Measurements from ENCODE around the gene GGT6.
A peak's percentile ranks its signal among the peaks of the same experiment; 100 is the strongest.

GGT6 gene

DNA sequence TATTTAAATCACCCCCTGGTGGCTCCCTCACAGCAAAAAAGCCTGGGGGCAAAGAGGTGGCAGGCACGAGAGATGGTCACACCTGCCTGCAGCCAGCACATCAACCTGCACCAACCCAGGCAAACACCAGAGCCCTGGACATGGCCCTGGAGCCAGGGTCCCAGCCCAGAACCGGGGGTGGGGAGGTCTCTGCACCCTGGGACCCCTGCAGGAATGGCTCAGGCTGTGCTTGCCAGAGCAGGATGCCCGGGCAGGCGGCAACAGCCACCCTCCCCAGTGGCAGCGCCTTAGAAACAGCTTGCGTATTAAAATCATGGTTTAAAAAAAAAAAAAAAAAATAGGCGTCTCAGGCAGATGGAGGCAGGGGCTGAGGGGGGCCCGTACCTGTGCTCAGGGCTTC, 21.4 kb downstream of the GGT6 start:
- H3K4me1 Mint-ChIP-seq, result peaks cover 5% of the 10 kb centered on the region
- no peaks in the 10 kb centered on the region for H3K27me3 Mint-ChIP-seq (ENCODE audit: low read depth)
- no peak overlapping the region for H3K27ac Mint-ChIP-seq
- peaks cover 4% of the 10 kb centered on the region for H3K36me3 Mint-ChIP-seq (ENCODE audit: low read depth)
- H3K4me3 Mint-ChIP-seq, result no peak overlapping the region
- TF ChIP-seq, protein P1, sequence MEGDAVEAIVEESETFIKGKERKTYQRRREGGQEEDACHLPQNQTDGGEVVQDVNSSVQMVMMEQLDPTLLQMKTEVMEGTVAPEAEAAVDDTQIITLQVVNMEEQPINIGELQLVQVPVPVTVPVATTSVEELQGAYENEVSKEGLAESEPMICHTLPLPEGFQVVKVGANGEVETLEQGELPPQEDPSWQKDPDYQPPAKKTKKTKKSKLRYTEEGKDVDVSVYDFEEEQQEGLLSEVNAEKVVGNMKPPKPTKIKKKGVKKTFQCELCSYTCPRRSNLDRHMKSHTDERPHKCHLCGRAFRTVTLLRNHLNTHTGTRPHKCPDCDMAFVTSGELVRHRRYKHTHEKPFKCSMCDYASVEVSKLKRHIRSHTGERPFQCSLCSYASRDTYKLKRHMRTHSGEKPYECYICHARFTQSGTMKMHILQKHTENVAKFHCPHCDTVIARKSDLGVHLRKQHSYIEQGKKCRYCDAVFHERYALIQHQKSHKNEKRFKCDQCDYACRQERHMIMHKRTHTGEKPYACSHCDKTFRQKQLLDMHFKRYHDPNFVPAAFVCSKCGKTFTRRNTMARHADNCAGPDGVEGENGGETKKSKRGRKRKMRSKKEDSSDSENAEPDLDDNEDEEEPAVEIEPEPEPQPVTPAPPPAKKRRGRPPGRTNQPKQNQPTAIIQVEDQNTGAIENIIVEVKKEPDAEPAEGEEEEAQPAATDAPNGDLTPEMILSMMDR (IDR thresholded peaks at IDR 0.05; ENCODE audit: unreplicated experiment in 3 of 3), result no peak
- H3K9me3 Mint-ChIP-seq, result no peaks in the 10 kb centered on the region

DNA sequence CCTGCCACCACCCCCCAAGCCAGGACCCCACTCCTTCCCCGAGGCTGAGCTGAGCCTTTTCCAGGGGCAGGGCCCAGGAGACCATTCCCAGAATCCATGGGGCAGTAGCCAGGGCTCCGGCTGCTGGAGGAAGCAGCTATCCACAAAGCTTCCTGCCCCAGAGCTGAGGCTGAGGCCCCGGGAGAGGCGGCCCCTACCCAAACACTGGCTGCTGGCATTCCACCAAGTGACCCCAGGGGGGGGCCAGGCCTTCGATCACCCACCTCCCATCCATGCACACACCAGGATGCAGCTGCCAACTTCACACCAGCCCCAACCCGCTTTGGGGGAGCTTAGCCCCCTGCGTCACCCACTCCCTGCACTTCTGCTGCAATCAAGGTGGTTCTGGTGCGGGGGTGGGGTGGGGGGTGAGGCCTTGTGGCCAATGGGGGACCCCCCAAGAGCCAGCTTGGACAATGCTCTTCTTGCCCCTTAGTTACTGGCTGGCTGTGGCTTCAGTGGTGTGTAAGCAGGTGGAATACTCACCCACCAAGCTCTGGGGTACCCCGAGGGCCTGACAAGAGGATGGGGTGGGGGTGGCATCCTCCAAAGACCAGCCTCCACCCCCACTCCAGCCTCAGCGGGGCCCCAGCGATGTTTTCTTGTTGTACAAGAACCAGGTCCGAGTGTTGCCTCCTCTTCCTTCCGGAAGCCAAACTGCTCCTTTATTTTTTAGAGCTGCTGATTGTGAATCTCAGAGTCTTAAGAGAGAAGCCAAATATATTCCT, 22.0 kb downstream of the GGT6 start:
- Mint-ChIP-seq H3K4me1 (peaks cover 5% of the 10 kb centered on the region), H3K36me3 (ENCODE audit: low read depth) (peaks cover 4% of the 10 kb centered on the region), H3K4me3 (no peak overlapping the region), H3K9me3 (no peaks in the 10 kb centered on the region), H3K27me3 (ENCODE audit: low read depth) (peaks cover 2% of the 10 kb centered on the region), H3K27ac (no peak overlapping the region)
- TF ChIP-seq, protein P1 (IDR thresholded peaks at IDR 0.05; ENCODE audit: unreplicated experiment in 3 of 3), result no peak

DNA sequence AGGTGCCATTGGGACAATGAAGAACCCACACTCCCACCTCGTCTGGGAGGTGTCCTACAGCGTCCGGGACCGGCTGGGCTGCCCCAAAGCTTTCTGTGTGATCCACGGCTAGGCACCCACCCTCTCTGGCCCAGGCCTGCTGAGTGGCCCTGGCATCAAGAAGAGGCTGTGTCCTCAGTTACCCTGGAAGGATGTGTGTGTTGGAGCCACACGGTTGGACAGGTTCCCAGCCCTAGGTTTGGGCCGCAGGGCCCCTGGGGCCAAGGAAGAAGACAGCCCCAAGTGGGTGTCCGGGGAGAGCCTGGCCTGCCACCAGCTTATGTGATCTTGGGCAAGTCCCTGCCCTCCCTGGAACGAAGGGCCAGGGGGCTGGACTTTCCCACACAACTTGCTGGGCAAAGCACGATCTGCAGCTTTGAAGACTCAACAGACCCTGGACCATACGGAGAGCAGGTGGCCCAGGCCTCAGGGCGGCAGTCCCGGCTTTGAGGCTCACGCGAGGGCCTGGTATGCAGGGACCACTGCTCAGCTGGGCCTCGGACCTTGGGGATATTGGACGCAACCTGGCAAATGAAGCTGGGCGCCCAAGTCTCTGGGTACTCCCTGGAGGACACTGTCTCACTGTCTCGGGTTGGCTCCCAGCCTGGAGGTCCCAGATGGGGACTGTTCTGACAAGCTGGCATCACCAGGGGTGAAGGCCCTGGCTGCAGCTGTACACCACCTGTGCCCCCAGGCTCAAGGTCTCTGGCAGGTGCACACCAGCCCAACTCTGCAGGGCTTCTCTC, 22.7 kb downstream of the GGT6 start:
- Mint-ChIP-seq H3K27ac (no peak overlapping the region), H3K4me1 (peaks cover 5% of the 10 kb centered on the region), H3K36me3 (ENCODE audit: low read depth) (peaks cover 4% of the 10 kb centered on the region), H3K9me3 (no peaks in the 10 kb centered on the region), H3K4me3 (no peak overlapping the region), H3K27me3 (ENCODE audit: low read depth) (peaks cover 5% of the 10 kb centered on the region)
- TF ChIP-seq, protein P1 (IDR thresholded peaks at IDR 0.05; ENCODE audit: unreplicated experiment in 3 of 3), result no peak

DNA sequence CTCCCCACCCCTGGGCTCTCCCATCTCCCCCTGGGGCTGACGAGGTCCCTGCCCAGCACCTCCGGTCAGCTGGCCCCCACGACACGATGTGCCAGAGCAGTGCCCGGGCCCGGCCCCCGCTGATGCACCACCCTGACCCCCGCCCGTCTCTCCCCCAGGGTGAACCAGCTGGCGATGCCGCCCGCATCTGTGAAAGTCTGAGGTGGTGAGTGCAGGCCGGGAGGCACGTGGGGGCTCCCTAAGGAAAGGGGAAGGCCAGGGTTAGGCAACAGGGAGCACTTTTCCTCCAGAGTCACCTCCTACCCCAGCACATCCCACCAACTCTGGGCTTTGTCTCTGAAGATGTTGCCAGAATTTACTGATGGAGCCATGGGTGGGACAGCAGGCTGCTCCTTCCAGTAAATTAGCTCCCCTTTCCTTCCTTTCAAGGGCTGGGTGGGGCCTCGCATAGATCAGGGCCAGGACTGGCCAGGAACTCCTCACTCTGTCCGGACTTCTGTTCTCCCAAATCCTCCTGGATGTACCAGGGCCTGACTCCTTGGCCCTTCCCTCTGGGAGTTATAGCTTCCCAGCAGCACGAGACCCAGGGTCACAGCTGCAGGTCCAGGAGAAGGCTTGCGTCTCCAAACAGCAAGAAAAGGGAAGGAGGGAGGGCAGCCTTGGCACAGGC, 23.5 kb downstream of the GGT6 start:
- H3K4me1 Mint-ChIP-seq, result peaks cover 9% of the 10 kb centered on the region
- peaks cover 4% of the 10 kb centered on the region for H3K36me3 Mint-ChIP-seq (ENCODE audit: low read depth)
- H3K9me3 Mint-ChIP-seq, result no peaks in the 10 kb centered on the region
- no peak overlapping the region for H3K27ac Mint-ChIP-seq
- H3K4me3 Mint-ChIP-seq, result peak overlapping the region in 1 of 3 experiments; percentile 10
- H3K27me3 Mint-ChIP-seq (ENCODE audit: low read depth), result peaks cover 5% of the 10 kb centered on the region
- TF ChIP-seq, protein P1 (IDR thresholded peaks at IDR 0.05; ENCODE audit: unreplicated experiment in 3 of 3), result no peak

DNA sequence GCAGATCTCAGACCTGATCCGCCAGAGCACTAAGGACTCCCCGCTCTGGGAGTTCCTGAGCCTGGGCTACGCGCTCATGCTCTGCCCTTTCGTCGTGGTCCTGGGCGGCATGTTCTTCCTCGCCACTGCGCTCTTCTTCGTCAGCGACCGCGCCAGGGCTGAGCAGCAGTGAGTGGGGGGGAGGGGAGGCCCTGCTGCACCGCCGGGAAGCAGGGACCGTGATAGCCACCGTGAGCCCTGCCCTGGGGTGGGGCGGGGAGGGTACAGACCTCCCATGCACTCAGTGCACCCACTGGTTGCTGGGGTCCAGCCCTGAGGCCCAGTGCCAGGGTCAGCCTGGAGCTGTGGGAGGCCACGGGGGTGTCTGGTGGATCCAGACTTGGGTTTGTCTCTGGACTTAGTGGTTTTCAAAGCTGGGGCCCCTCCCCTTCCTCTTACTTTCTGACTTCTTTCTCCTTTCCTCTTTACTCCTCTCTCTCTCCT, 24.1 kb downstream of the GGT6 start:
- Mint-ChIP-seq H3K27me3 (ENCODE audit: low read depth) (peaks cover 5% of the 10 kb centered on the region), H3K9me3 (no peaks in the 10 kb centered on the region), H3K4me3 (no peak overlapping the region), H3K27ac (no peak overlapping the region), H3K36me3 (ENCODE audit: low read depth) (peaks cover 4% of the 10 kb centered on the region), H3K4me1 (peaks cover 11% of the 10 kb centered on the region)
- TF ChIP-seq, protein P1 (IDR thresholded peaks at IDR 0.05; ENCODE audit: unreplicated experiment in 3 of 3), result no peak
